NCI-H2196 treated with DMSO at 0.1 percent for 48 hours (cell line): Measurements from ENCODE around the gene PLEKHM3.

Experiments used
- DNase-seq: peaks from one replicate; lab custom pipeline; 2025; ENCODE audit not compliant: unreplicated experiment; lab: John Stamatoyannopoulos, UW

Gene PLEKHM3

GRCh38 chr2:207895274-207895860, 130.0 kb downstream of the PLEKHM3 start:
- no peak for DNase-seq

- no peak for DNase-seq
Measured at GRCh38 chr2:207892716-207893402, 132.5 kb downstream of the PLEKHM3 start.

GRCh38 chr2:207891086-207891844, 134.1 kb downstream of the PLEKHM3 start:
- no peak for DNase-seq

- no peak for DNase-seq
Measured at GRCh38 chr2:207887500-207887899, 137.8 kb downstream of the PLEKHM3 start.

GRCh38 chr2:207885010-207885409, 140.3 kb downstream of the PLEKHM3 start:
- no peak for DNase-seq

GRCh38 chr2:207884127-207884526, 141.2 kb downstream of the PLEKHM3 start:
- DNase-seq: no peak

- DNase-seq: no peak
Measured at GRCh38 chr2:207883002-207883780, 142.1 kb downstream of the PLEKHM3 start.

- DNase-seq: no peak
Measured at GRCh38 chr2:207881902-207882301, 143.4 kb downstream of the PLEKHM3 start.

- no peak for DNase-seq
Measured at GRCh38 chr2:207879536-207879935, 145.8 kb downstream of the PLEKHM3 start.

GRCh38 chr2:207876842-207877535, 148.3 kb downstream of the PLEKHM3 start:
- DNase-seq: no peak

GRCh38 chr2:207875473-207876212, 149.7 kb downstream of the PLEKHM3 start:
- DNase-seq: no peak

GRCh38 chr2:207873794-207874193, 151.5 kb downstream of the PLEKHM3 start:
- DNase-seq: no peak

GRCh38 chr2:207871911-207872310, 153.4 kb downstream of the PLEKHM3 start:
- DNase-seq: no peak

GRCh38 chr2:207871506-207871905, 153.8 kb downstream of the PLEKHM3 start:
- no peak for DNase-seq

- DNase-seq: no peak
Measured at GRCh38 chr2:207870814-207871213, 154.5 kb downstream of the PLEKHM3 start.

- DNase-seq: no peak
Measured at GRCh38 chr2:207869784-207870778, 155.2 kb downstream of the PLEKHM3 start.

GRCh38 chr2:207868855-207869596, 156.3 kb downstream of the PLEKHM3 start:
- DNase-seq: no peak

- DNase-seq: no peak
Measured at GRCh38 chr2:207867905-207868304, 157.4 kb downstream of the PLEKHM3 start.
